Calu3 (cell line): Measurements from ENCODE around the gene POLD2. TPM values are rescaled to one million over a fixed set of nuclear protein-coding genes. Genes with fewer than 3 reads are reported as not detected.

Experiments used
- BruUV-seq: library from RNA; stranded (reverse); fragments of 400-500 nt; replicated peaks from 2 replicates; lab custom pipeline; 2021; lab: Mats Ljungman, UMichigan
- CTCF ChIA-PET: fragments of 300-600 bp; sonication (Branson Sonifier 250); formaldehyde crosslinking; loops from one replicate; lab custom pipeline; 2022; ENCODE audit warnings: antibody characterized with exemption; lab: Charles Lee
- DNase-seq: peaks from one replicate; pipeline ENCODE4 v3.0.0; 2022
- H3K27ac Mint-ChIP-seq: one replicate; pipeline ENCODE4 v1.8.0; 2022; ENCODE audit warnings: mixed read lengths; ENCODE audit not compliant: unreplicated experiment
- H3K27me3 Mint-ChIP-seq: one replicate; pipeline ENCODE4 v1.8.0; 2022; ENCODE audit warnings: mixed read lengths; ENCODE audit not compliant: unreplicated experiment
- H3K36me3 Mint-ChIP-seq: one replicate; pipeline ENCODE4 v1.8.0; 2022; ENCODE audit warnings: mild to moderate bottlenecking, moderate library complexity, mixed read lengths; ENCODE audit not compliant: insufficient read depth, unreplicated experiment
- H3K4me1 Mint-ChIP-seq: one replicate; pipeline ENCODE4 v1.8.0; 2022; ENCODE audit warnings: mild to moderate bottlenecking, low read depth, mixed read lengths; ENCODE audit not compliant: unreplicated experiment
- H3K4me3 Mint-ChIP-seq: one replicate; pipeline ENCODE4 v1.8.0; 2022; ENCODE audit warnings: mild to moderate bottlenecking, low read depth, moderate library complexity, mixed read lengths; ENCODE audit not compliant: unreplicated experiment
- H3K9me3 Mint-ChIP-seq: one replicate; pipeline ENCODE4 v1.8.0; 2022; ENCODE audit warnings: low read depth, mixed read lengths; ENCODE audit not compliant: unreplicated experiment
- CTCF ChIP-seq: fragments of 200-600 bp; IDR thresholded peaks from one replicate; pipeline ENCODE4 v1.8.0; 2022; ENCODE audit warnings: antibody characterized with exemption; ENCODE audit not compliant: unreplicated experiment
- intact Hi-C: fragments of 100-400 bp; cut with micrococcal nuclease; formaldehyde crosslinking; loops from one replicate; pipeline ENCODE4 v1.10.0; 2022; ENCODE audit not compliant: unreplicated experiment
- total RNA-seq: library from RNA; stranded (reverse); gene quantifications from 2 replicates; pipeline ENCODE4 v1.2.3, GENCODE V29; 2022

Gene POLD2
- total RNA-seq, 1 experiment from 2014 or later: 237 TPM

- no peaks in the 10 kb centered on the region for H3K36me3 Mint-ChIP-seq
- peaks cover 47% of the 10 kb centered on the region for H3K27me3 Mint-ChIP-seq
- no peak for DNase-seq
- CTCF ChIA-PET: no interaction called here
- BruUV-seq: no TSS peak
- no peak overlapping the region for H3K27ac Mint-ChIP-seq
- no peaks in the 10 kb centered on the region for H3K9me3 Mint-ChIP-seq
- no peak overlapping the region for H3K4me3 Mint-ChIP-seq
- no peak for TF ChIP-seq CTCF
- no peaks in the 10 kb centered on the region for H3K4me1 Mint-ChIP-seq
- intact Hi-C loops: no loop called here
Observed at GRCh38 chr7:44153948-44154335, 30.6 kb upstream of the POLD2 start.

GRCh38 chr7:44152971-44153947, 29.9 kb upstream of the POLD2 start:
- Mint-ChIP-seq H3K4me1 (no peaks in the 10 kb centered on the region), H3K27ac (no peak overlapping the region), H3K27me3 (peaks cover 50% of the 10 kb centered on the region), H3K9me3 (no peaks in the 10 kb centered on the region), H3K4me3 (no peak overlapping the region), H3K36me3 (no peaks in the 10 kb centered on the region)
- CTCF ChIA-PET: no interaction called here
- no peak for DNase-seq
- BruUV-seq: no TSS peak
- intact Hi-C loops: no loop called here
- no peak for TF ChIP-seq CTCF

- Mint-ChIP-seq H3K36me3 (no peaks in the 10 kb centered on the region), H3K27ac (no peak overlapping the region), H3K27me3 (peaks cover 50% of the 10 kb centered on the region), H3K9me3 (no peaks in the 10 kb centered on the region), H3K4me1 (no peaks in the 10 kb centered on the region), H3K4me3 (no peak overlapping the region)
- BruUV-seq: no TSS peak
- CTCF ChIA-PET: interaction anchor here (1.5 kb wide), 1 partner anchor 49 kb away, joined by 4 read pairs; no protein-coding TSS in a partner anchor
- intact Hi-C loops: no loop called here
- TF ChIP-seq CTCF: no peak
- no peak for DNase-seq
Observed at GRCh38 chr7:44151956-44152355, 28.6 kb upstream of the POLD2 start.

GRCh38 chr7:44150966-44151941, 27.9 kb upstream of the POLD2 start:
- Mint-ChIP-seq H3K27me3 (peaks cover 55% of the 10 kb centered on the region), H3K36me3 (no peaks in the 10 kb centered on the region), H3K9me3 (no peaks in the 10 kb centered on the region), H3K4me3 (no peak overlapping the region), H3K4me1 (no peaks in the 10 kb centered on the region), H3K27ac (no peak overlapping the region)
- CTCF ChIA-PET: interaction anchor here (1.5 kb wide), 1 partner anchor 50 kb away, joined by 4 read pairs; no protein-coding TSS in a partner anchor
- TF ChIP-seq CTCF: no peak
- intact Hi-C loops: no loop called here
- no TSS peak for BruUV-seq
- no peak for DNase-seq
